GM23338 (cell line): ENCODE data around the gene IL17RB.

Source experiments
- CREB1 ChIP-seq: fragments of 250-450 bp; sonication (Bioruptor Pico); IDR thresholded peaks from 2 replicates; pipeline ENCODE4 v1.5.0; 2020; ENCODE audit warnings: low read depth, mild to moderate bottlenecking, moderate library complexity
- EZH2 ChIP-seq: fragments of 200-600 bp; sonication (generic); IDR thresholded peaks from one replicate; pipeline ENCODE4 v1.8.0; 2017; ENCODE audit warnings: antibody characterized with exemption, mild to moderate bottlenecking, low read depth; ENCODE audit not compliant: unreplicated experiment
- EZH2phosphoT487 ChIP-seq: fragments of 200-600 bp; sonication (generic); IDR thresholded peaks from one replicate; pipeline ENCODE4 v1.8.1; 2018; ENCODE audit warnings: antibody characterized with exemption; ENCODE audit not compliant: unreplicated experiment
- JUNB ChIP-seq: IDR thresholded peaks from one replicate; pipeline ENCODE4 v1.6.1; 2016; ENCODE audit warnings: antibody characterized with exemption; ENCODE audit not compliant: unreplicated experiment
- NANOG ChIP-seq: IDR thresholded peaks from 2 replicates; pipeline ENCODE4 v1.6.1; 2016; ENCODE audit warnings: antibody characterized with exemption, borderline replicate concordance
- POLR2AphosphoS5 ChIP-seq: IDR thresholded peaks from 2 replicates; pipeline ENCODE4 v1.6.1; 2016; ENCODE audit warnings: antibody characterized with exemption, low read depth
- ZNF331 ChIP-seq: fragments of 250-450 bp; sonication (Bioruptor Pico); IDR thresholded peaks from 2 replicates; pipeline ENCODE4 v1.5.0; 2020; ENCODE audit warnings: low read depth, mild to moderate bottlenecking, moderate library complexity
- TF ChIP-seq, protein P1 (sequence below), 2 experiments: fragments of 200-600 bp in 1 of 2; sonication (generic) in 1 of 2; conservative IDR thresholded peaks; 2 replicates each; pipeline versions ENCODE4 v1.5.1 to v1.6.1; 2016 to 2017; ENCODE audit warnings: antibody characterized with exemption in 2 of 2, low read depth in 2 of 2, mild to moderate bottlenecking in 2 of 2, moderate library complexity in 1 of 2
- TF ChIP-seq, protein P2 (sequence below): fragments of 250-450 bp; sonication (Bioruptor Pico); IDR thresholded peaks from 2 replicates; pipeline ENCODE4 v1.5.0; 2020; ENCODE audit warnings: mild to moderate bottlenecking, moderate library complexity
- TF ChIP-seq, protein P3 (sequence below): IDR thresholded peaks from one replicate; pipeline ENCODE4 v1.6.1; 2018; ENCODE audit warnings: antibody characterized with exemption; ENCODE audit not compliant: unreplicated experiment

- TF ChIP-seq, protein P1, sequence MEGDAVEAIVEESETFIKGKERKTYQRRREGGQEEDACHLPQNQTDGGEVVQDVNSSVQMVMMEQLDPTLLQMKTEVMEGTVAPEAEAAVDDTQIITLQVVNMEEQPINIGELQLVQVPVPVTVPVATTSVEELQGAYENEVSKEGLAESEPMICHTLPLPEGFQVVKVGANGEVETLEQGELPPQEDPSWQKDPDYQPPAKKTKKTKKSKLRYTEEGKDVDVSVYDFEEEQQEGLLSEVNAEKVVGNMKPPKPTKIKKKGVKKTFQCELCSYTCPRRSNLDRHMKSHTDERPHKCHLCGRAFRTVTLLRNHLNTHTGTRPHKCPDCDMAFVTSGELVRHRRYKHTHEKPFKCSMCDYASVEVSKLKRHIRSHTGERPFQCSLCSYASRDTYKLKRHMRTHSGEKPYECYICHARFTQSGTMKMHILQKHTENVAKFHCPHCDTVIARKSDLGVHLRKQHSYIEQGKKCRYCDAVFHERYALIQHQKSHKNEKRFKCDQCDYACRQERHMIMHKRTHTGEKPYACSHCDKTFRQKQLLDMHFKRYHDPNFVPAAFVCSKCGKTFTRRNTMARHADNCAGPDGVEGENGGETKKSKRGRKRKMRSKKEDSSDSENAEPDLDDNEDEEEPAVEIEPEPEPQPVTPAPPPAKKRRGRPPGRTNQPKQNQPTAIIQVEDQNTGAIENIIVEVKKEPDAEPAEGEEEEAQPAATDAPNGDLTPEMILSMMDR (conservative IDR thresholded peaks at IDR 0.05; ENCODE audit: low read depth in 2 of 2), result no peak
- TF ChIP-seq POLR2AphosphoS5 (no peak), EZH2 (no peak), EZH2phosphoT487 (no peak), ZNF331 (no peak), CREB1 (no peak), JUNB (no peak), NANOG (no peak)
- TF ChIP-seq, protein P2, sequence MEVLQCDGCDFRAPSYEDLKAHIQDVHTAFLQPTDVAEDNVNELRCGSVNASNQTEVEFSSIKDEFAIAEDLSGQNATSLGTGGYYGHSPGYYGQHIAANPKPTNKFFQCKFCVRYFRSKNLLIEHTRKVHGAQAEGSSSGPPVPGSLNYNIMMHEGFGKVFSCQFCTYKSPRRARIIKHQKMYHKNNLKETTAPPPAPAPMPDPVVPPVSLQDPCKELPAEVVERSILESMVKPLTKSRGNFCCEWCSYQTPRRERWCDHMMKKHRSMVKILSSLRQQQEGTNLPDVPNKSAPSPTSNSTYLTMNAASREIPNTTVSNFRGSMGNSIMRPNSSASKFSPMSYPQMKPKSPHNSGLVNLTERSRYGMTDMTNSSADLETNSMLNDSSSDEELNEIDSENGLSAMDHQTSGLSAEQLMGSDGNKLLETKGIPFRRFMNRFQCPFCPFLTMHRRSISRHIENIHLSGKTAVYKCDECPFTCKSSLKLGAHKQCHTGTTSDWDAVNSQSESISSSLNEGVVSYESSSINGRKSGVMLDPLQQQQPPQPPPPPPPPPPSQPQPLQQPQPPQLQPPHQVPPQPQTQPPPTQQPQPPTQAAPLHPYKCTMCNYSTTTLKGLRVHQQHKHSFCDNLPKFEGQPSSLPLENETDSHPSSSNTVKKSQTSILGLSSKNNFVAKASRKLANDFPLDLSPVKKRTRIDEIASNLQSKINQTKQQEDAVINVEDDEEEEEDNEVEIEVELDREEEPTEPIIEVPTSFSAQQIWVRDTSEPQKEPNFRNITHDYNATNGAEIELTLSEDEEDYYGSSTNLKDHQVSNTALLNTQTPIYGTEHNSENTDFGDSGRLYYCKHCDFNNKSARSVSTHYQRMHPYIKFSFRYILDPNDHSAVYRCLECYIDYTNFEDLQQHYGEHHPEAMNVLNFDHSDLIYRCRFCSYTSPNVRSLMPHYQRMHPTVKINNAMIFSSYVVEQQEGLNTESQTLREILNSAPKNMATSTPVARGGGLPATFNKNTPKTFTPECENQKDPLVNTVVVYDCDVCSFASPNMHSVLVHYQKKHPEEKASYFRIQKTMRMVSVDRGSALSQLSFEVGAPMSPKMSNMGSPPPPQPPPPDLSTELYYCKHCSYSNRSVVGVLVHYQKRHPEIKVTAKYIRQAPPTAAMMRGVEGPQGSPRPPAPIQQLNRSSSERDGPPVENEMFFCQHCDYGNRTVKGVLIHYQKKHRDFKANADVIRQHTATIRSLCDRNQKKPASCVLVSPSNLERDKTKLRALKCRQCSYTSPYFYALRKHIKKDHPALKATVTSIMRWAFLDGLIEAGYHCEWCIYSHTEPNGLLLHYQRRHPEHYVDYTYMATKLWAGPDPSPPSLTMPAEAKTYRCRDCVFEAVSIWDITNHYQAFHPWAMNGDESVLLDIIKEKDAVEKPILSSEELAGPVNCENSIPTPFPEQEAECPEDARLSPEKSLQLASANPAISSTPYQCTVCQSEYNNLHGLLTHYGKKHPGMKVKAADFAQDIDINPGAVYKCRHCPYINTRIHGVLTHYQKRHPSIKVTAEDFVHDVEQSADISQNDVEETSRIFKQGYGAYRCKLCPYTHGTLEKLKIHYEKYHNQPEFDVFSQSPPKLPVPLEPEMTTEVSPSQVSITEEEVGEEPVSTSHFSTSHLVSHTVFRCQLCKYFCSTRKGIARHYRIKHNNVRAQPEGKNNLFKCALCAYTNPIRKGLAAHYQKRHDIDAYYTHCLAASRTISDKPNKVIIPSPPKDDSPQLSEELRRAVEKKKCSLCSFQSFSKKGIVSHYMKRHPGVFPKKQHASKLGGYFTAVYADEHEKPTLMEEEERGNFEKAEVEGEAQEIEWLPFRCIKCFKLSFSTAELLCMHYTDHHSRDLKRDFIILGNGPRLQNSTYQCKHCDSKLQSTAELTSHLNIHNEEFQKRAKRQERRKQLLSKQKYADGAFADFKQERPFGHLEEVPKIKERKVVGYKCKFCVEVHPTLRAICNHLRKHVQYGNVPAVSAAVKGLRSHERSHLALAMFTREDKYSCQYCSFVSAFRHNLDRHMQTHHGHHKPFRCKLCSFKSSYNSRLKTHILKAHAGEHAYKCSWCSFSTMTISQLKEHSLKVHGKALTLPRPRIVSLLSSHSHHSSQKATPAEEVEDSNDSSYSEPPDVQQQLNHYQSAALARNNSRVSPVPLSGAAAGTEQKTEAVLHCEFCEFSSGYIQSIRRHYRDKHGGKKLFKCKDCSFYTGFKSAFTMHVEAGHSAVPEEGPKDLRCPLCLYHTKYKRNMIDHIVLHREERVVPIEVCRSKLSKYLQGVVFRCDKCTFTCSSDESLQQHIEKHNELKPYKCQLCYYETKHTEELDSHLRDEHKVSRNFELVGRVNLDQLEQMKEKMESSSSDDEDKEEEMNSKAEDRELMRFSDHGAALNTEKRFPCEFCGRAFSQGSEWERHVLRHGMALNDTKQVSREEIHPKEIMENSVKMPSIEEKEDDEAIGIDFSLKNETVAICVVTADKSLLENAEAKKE (CRISPR knock-in tag), result no peak
- TF ChIP-seq, protein P3, sequence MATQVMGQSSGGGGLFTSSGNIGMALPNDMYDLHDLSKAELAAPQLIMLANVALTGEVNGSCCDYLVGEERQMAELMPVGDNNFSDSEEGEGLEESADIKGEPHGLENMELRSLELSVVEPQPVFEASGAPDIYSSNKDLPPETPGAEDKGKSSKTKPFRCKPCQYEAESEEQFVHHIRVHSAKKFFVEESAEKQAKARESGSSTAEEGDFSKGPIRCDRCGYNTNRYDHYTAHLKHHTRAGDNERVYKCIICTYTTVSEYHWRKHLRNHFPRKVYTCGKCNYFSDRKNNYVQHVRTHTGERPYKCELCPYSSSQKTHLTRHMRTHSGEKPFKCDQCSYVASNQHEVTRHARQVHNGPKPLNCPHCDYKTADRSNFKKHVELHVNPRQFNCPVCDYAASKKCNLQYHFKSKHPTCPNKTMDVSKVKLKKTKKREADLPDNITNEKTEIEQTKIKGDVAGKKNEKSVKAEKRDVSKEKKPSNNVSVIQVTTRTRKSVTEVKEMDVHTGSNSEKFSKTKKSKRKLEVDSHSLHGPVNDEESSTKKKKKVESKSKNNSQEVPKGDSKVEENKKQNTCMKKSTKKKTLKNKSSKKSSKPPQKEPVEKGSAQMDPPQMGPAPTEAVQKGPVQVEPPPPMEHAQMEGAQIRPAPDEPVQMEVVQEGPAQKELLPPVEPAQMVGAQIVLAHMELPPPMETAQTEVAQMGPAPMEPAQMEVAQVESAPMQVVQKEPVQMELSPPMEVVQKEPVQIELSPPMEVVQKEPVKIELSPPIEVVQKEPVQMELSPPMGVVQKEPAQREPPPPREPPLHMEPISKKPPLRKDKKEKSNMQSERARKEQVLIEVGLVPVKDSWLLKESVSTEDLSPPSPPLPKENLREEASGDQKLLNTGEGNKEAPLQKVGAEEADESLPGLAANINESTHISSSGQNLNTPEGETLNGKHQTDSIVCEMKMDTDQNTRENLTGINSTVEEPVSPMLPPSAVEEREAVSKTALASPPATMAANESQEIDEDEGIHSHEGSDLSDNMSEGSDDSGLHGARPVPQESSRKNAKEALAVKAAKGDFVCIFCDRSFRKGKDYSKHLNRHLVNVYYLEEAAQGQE, result no peak
Observed at GRCh38 chr3:53859178-53859577, 12.8 kb downstream of the IL17RB start.
